ENCODE data around the gene ASB5.

DNA sequence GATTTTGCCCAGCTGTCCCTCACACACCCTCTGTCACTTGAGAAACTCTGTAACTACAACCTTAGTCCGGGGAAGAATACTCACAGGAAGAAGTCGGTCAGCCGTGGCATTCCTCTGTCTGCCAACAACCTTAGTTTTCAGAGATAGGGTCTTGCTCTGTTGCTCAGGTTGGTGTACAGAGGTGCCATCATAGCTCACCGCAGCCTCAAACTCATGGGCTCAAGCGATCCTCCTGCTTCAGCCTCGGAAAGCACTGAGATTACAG, 38.6 kb upstream of the ASB5 start:
- TF ChIP-seq CHD1 (IDR thresholded peaks at IDR 0.05; ENCODE audit: low read depth, low read length) (no peak), POLR2A (IDR thresholded peaks at IDR 0.05; ENCODE audit: low read depth, low read length) (no peak), ESRRA (IDR thresholded peaks at IDR 0.05; ENCODE audit: low read length) (no peak), POLR2AphosphoS2 (IDR thresholded peaks at IDR 0.05; ENCODE audit: low read depth, low read length) (no peak), NRF1 (conservative IDR thresholded peaks at IDR 0.05; ENCODE audit: low read depth, low read length) (no peak), SMC3 (IDR thresholded peaks at IDR 0.05; ENCODE audit: borderline replicate concordance, low read length) (no peak), STAT1 (conservative IDR thresholded peaks at IDR 0.05) (no peak), PML (IDR thresholded peaks at IDR 0.05; ENCODE audit: low read length) (no peak), CBX5 (IDR thresholded peaks at IDR 0.05; ENCODE audit: low read depth) (no peak), CREB1 (IDR thresholded peaks at IDR 0.05; ENCODE audit: low read depth) (no peak)
- TF ChIP-seq, protein P1, sequence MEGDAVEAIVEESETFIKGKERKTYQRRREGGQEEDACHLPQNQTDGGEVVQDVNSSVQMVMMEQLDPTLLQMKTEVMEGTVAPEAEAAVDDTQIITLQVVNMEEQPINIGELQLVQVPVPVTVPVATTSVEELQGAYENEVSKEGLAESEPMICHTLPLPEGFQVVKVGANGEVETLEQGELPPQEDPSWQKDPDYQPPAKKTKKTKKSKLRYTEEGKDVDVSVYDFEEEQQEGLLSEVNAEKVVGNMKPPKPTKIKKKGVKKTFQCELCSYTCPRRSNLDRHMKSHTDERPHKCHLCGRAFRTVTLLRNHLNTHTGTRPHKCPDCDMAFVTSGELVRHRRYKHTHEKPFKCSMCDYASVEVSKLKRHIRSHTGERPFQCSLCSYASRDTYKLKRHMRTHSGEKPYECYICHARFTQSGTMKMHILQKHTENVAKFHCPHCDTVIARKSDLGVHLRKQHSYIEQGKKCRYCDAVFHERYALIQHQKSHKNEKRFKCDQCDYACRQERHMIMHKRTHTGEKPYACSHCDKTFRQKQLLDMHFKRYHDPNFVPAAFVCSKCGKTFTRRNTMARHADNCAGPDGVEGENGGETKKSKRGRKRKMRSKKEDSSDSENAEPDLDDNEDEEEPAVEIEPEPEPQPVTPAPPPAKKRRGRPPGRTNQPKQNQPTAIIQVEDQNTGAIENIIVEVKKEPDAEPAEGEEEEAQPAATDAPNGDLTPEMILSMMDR (IDR thresholded peaks at IDR 0.05 in 2 of 3, conservative IDR thresholded peaks at IDR 0.05 in 1 of 3; ENCODE audit: control insufficient read depth in 2 of 3, extremely low read depth in 1 of 3, insufficient read depth in 1 of 3, low read depth in 3 of 3, low read length in 3 of 3): no peak
- TF ChIP-seq, protein P2, sequence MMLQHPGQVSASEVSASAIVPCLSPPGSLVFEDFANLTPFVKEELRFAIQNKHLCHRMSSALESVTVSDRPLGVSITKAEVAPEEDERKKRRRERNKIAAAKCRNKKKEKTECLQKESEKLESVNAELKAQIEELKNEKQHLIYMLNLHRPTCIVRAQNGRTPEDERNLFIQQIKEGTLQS (IDR thresholded peaks at IDR 0.05; ENCODE audit: borderline replicate concordance, extremely low read depth, low read depth, low read length): no peak
